HG03139 (cell line): ENCODE measurements around the gene FLNB.
"Not testable (repeated sequence)": the region's sequence is repeated elsewhere in the genome, so short reads cannot be mapped to it uniquely, and the experiment has no call there.

ENCODE experiments used
- ATAC-seq: cut with Tn5 transposase; IDR thresholded peaks from one replicate; pipeline ENCODE4 v1.9.1; 2021; ENCODE audit not compliant: unreplicated experiment

Gene FLNB

DNA sequence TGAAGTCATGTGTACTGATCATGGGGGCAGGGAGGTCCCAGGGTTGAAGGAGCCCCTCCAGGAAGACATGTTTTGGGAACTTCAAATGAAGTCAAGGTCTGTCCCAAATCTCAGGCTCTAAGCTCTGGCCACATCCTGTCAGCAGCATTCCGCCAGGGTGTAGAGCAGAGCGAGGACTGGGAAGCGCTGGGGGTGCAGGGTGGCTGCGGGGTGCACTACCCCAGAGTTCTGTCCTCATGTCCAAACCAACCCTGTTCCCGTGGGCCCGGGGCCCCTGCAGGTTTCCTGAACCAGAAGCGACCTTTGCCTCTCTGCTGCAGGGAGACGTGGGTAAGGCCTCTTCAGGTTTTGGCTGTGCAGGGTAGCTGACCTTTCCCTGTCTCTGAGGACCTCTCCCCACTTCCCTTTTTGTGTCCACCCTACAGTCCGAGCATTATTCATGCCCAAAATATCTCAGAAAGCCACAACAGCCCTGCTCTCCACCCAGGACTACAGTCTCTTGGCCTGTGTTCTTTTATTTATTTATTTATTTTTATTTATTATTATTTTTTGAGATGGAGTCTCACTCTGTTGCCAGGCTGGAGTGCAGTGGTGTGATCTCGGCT, 26.6 kb upstream of the FLNB start:
- ATAC-seq: no peak

GRCh38 chr3:57982561-57983243, 25.5 kb upstream of the FLNB start:
- ATAC-seq: no peak

GRCh38 chr3:57983734-57984518, 24.3 kb upstream of the FLNB start:
- ATAC-seq: peak; percentile 97

- ATAC-seq: no peak
Measured at GRCh38 chr3:57985176-57985983, 22.8 kb upstream of the FLNB start.

DNA sequence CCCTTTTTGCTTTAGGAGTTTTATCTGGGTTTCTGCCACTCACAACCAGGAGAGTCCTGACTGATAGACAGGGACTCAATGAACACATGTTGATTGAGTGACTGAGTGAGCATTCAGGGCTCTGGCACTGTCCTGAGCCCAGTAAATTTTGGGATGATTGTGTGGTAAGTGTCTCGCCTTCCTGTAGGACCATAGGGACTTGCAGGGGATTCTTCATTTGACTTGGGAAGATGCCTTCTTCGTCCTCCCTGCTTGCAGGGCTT, 22.3 kb upstream of the FLNB start:
- no peak for ATAC-seq

- no peak for ATAC-seq
Measured at GRCh38 chr3:57986261-57986660, 22.0 kb upstream of the FLNB start.

GRCh38 chr3:57989198-57989597, 19.0 kb upstream of the FLNB start:
- not testable (repeated sequence) for ATAC-seq

DNA sequence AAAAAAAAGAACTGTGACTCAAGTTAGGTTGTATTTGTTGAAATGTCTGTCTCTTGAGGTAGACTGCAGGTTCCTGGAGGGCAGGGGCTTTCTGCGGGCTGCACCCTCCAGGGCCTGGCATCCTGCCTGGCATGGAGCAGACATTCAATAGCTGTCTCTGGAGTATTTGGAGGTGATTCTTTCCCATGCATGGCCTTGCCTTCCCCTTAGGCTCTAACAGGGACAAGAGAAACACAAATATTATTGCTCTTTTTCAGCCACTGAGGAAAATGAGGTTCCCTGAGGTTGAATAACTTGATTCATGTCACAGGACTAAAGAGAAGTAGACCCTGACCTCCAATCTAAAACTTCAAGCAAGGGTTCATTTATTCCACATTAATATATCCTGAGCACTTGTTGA, 18.6 kb upstream of the FLNB start:
- ATAC-seq: no peak

- ATAC-seq: no peak
Measured at GRCh38 chr3:57992452-57993213, 15.6 kb upstream of the FLNB start.

GRCh38 chr3:57998366-57999283, 9.6 kb upstream of the FLNB start:
- ATAC-seq: no peak

GRCh38 chr3:57999417-58000115, 8.7 kb upstream of the FLNB start:
- no peak for ATAC-seq

DNA sequence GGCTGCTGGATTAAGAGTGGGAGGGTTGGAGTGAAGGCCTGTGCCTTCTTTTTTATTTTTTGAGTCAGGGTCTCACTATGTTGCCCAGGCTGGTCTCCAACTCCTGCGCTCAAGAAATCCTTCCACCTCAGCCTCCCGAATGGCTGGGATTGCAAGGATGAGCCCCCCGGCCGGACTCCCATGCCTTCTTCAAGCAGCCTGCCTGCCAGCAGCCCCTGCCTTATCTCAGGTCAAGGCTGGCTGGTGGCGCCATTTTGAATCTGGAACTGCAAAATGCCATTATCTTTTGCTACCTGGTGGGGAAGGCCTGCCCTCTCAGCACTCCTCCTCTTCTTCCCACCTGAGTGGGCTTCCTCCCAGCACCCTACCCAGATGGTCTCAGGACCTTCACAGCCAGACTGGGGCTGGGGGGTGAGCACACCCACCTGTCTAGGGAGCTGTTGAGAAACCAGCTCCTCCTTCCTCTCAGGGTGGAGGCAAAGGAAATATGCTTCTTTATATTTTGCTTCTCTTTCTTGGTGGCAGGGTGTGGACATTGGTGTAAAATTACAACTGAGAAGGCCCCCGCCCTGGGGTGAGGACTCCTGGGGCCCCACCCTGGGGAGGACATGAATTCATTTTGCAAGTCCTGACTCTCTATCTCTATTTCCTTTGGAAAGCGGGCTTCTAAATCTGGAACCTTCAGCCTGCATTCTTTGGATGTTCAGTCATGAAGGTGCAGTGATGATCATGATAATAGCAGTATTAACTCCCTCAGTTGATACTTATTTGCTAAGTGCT, 7.7 kb upstream of the FLNB start:
- no peak for ATAC-seq

- no peak for ATAC-seq
Measured at GRCh38 chr3:58001086-58001467, 7.1 kb upstream of the FLNB start.

DNA sequence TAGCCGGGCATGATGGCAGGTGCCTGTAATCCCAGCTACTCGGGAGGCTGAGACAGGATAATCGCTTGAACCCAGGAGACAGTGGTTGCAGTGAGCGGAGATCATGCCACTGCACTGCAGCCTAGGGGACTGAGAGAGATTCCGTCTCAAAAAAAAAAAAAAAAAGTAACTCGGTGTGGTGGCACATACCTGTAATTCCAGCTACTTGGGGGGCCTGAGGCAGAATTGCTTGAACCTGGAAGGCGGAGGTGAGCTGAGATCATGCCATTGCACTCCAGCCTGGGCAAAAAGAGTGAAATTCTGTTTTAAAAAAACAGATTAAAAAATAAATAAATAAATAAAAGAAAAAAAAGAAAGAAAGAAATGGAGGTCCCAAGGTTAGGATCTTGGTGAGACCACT, 6.2 kb upstream of the FLNB start:
- ATAC-seq: no peak

- no peak for ATAC-seq
Measured at GRCh38 chr3:58003093-58003492, 5.1 kb upstream of the FLNB start.

DNA sequence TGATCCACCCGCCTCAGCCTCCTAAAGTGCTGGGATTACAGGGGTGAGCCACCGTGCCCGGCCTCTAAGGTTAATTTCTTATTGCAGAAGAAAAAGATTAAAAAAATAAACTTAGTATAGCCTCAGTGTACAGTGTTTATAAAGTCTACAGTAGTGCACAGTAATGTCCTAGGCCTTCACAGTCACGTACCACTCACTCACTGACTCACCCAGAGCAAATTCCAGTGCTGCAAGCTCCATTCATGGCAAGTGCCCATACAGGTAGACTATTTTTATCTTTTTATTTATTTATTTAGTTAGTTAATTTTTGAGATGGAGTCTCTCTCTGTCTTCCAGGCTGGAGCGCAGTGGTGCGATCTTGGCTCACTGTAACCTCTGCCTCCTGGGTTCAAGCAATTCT, 3.2 kb upstream of the FLNB start:
- no peak for ATAC-seq

GRCh38 chr3:58005669-58006068, 2.6 kb upstream of the FLNB start:
- no peak for ATAC-seq

GRCh38 chr3:58006661-58007060, 1.6 kb upstream of the FLNB start:
- ATAC-seq: no peak
